HG02970 (cell line): ENCODE data around the gene SEC11A.

ENCODE experiments used
- ATAC-seq: cut with Tn5 transposase; IDR thresholded peaks from one replicate; pipeline ENCODE4 v1.9.1; 2021; ENCODE audit warnings: mild to moderate bottlenecking, moderate library complexity, moderate number of reproducible peaks; ENCODE audit not compliant: unreplicated experiment, low FRiP score

SEC11A gene

GRCh38 chr15:84740691-84741090 lies 24.8 kb upstream of the SEC11A start:
- ATAC-seq = no peak

DNA sequence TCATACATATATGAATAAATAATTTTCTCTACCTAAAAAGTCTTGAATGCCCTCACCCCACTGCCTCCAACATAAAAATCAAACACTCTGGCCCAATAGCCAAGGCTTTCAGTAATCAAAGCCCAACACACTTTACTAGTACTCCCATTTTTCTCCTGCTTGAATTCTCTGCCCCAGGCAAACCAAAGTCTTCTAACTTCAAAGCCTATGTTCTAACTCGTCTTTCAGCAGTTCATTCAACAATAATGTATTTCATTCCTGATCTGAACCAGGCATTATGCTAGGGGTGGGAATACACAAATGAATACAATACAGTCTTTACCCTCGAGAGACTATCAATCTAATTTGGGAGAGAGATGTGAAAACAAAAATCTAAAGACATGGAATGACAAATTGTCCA lies 21.1 kb upstream of the SEC11A start:
- ATAC-seq = no peak

GRCh38 chr15:84736375-84736774 lies 20.4 kb upstream of the SEC11A start:
- peak; percentile 54 for ATAC-seq

- peak; percentile 30 for ATAC-seq
These were observed 19.6 kb upstream of the SEC11A start for GRCh38 chr15:84735480-84736061.

- ATAC-seq = peak; percentile 52
These were observed 19.0 kb upstream of the SEC11A start for GRCh38 chr15:84734794-84735479.

DNA sequence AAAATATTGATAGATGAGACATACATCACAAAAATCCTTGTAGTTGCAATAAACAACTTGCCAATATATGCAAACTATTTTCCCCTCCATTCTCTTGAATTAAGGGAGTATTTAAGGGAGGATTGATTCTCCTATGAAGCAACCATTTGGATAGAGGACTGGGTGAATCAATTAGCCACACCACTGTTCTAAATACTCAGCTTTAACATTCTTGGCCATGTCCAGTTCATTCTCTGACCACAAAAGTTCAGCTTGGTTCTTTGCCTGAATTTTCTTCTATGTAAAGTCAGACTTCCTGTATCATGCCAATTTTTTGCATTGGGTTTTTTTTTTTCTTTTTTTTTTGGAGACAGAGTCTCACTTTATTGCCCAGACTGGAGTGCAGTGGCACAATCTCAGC lies 15.8 kb upstream of the SEC11A start:
- no peak for ATAC-seq

DNA sequence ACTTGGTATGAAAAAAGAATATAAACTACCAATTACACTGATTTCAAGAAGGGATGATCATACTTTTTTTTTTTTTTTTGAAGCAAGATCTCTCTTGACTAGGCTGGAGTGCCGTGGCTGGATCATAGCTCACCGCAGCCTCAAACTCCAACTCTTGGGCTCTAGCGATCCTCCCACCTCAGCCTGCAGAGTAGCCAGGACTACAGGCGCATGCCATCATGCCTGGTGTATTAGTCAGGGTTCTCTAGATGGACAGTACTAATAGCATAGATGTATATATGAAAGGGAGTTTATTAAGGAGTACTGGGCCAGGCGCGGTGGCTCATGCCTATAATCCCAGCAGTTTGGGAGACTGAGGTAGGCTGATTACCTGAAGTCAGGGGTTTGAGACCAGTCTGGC lies 11.5 kb upstream of the SEC11A start:
- no peak for ATAC-seq

GRCh38 chr15:84725001-84725491 lies 9.1 kb upstream of the SEC11A start:
- ATAC-seq = no peak

DNA sequence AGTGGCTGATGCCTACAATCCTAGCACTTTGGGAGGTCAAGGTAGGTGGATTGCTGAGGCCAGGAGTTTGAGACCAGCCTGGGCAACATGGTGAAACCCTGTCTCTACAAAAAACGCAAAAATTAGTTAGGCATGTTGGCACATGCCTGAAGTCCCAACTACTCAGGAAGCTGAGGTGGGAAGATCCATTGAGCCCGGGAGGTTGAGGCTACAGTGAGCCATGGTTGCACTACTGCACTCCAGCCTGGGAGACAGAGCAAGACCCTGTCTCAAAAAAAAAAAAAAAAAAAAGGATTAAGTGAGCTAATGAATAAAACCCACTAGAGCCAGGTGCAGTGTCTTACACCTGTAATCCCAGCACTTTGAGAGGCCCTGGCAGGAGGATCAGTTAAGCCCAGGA lies 6.7 kb upstream of the SEC11A start:
- ATAC-seq = no peak

DNA sequence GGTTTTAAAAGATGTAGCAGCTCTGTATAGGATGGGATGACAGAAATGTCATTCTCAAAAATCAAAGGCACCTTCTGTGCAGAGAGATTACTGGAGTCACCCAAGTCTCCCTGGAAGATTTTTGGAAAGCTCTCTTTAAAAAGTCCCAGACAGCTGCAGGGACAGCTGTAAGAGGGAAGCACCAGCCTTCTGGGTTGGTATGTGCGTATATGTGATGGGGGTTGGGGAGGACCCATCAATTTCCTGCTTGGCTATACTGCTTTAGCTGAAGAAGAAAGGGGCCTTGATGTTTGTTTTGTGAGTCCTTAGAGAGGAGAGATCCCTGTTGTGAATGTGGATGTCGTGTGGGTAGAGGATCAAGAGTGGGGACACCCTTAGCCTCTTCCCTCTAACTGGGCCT lies 5.4 kb upstream of the SEC11A start:
- ATAC-seq = no peak

DNA sequence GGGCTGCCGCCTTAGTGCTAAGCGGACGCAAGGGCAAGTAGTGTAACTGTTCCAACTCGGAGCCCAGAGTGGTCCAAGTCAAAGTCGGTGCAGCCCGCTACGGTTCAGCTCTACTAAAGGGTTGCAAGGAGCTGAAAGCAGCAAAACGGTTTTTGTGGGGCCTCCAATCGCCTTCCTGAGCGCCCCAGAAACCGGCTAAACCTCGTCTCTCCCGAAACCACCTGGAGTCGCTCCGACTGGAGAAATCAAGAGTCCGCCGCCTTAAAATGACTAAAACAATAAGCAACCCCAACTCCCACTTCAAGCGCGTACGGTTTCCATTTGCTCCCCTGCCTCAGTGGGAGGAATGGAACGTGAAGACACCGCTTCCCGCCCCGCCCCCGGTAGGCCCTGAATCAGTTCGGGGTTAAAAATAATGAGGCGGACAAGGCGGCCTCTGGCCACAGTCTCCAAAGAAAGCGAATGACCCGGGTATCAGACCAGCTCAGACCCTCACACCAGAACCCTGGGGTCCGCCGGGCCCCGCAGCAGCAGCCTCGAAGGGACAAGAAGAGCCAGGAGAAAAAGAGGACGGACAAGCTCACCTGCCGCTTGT lies 401 bp downstream of the SEC11A start:
- ATAC-seq = peak; percentile 6

- no peak for ATAC-seq
These were observed 1.1 kb downstream of the SEC11A start for GRCh38 chr15:84714821-84715220.

DNA sequence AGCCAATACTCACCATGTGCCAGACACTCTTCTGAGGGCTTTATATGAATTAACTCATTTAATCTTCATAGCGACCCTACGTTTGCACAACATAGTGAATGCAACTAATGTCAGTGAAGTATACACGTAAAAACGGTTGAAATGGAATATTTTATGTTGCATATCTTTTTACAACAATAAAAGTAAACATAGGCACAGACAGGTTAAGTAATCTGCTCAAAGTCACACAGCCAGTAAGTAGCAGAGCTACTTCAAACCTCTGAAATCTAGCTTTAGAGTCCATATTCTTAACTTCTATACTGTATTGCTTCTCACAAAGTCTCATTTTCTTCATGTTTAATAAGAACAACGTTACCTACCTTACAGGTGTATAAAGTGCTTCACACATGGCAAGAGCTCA lies 1.6 kb downstream of the SEC11A start:
- ATAC-seq = no peak

DNA sequence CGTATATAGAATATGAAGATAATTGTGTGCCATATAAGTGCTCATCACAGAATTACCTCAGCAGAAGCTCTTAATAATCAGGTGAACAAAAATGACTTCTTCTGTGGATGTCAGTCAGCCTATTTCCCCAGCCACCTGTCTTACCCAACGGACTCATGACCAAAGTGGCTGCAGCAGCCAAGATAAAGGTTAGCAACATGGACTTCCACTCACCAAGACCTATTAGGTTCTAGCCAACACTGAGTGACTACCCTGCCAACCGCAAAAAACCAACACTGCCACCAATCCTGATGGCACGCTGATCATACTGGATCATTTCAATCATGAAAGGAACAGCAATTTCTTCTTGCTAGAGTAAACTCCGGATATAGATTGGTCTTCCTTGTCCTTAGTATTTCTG lies 12.1 kb downstream of the SEC11A start:
- ATAC-seq = no peak

- no peak for ATAC-seq
These were observed 12.9 kb downstream of the SEC11A start for GRCh38 chr15:84702961-84703482.

- ATAC-seq = no peak
These were observed 16.3 kb downstream of the SEC11A start for GRCh38 chr15:84699538-84700191.

DNA sequence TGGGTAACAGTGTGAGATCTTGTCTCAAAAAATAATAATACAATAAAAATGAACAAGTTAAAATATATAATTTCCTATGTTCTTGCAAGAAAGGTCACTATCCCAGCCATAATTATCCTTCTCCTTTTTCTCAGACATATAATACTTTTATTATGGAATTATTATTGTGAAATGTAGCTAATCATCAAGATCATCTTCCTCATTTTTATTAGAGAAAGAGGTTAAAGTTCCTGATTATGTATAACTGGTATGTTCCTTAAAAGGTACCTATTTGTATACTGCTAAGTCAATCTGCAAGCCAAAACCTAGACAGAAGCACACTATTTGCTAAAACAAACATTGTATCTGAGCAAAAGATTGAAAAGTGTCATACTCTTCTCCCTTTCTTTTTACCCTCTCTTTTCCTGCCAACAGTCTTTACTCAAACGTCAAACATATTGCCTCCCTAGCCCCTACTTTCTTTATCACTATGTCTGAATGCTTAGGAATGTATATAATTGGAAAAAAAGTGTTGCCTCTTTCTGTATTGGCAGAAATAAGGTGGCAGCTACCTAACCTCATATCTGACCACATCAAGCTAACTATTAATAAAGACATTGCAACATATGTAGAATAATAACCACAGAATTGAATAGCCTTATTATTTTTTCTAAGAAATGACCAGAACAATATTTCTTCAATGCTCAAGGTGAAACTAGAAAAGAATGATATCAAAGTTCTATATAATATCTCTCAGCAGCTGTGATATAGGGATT lies 18.5 kb downstream of the SEC11A start:
- no peak for ATAC-seq

GRCh38 chr15:84696757-84697156 lies 19.2 kb downstream of the SEC11A start:
- ATAC-seq = no peak

DNA sequence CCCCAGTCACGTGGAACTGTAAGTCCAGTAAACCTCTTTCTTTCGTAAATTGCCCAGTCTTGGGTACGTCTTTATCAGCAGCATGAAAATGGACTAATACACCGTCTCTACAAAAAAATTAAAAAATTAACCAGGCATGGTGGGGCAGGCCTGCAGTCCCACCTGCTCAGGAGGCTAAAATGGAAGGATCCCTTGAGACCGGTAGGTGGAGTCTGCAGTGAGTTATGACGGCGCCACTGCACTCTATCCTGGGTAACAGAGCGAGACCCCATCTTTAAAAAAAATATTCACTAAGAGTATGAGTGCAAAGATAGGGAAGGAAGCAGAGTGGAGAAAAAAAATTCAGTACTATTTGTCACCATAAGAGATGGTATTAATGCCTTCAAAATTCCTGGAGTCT lies 25.6 kb downstream of the SEC11A start:
- ATAC-seq = no peak

DNA sequence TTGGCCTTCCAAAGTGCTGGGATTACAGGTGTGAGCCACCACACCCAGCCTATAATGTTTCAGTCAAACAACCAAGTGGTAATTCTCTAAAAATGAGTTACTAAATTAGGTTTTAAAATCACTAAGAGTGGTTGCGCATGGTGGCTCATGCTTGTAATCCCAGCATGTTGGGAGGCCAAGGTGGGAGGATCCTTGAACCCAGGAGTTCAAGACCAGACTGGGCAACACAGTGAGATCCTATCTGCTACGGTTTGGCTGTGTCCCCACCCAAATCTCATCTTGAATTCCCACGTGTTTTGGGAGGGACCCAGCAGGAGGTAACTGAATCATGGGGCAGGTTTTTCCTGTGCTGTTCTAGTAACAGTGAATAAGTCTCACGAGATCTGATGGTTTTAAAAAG lies 26.1 kb downstream of the SEC11A start:
- no peak for ATAC-seq
